WTC11 (cell line): Measurements from ENCODE around the gene NFAT5.

Source experiments
- CREB1 ChIP-seq: sonication (generic); formaldehyde crosslinking; IDR thresholded peaks from 2 replicates; pipeline ENCODE4 v1.8.0; 2023; ENCODE audit warnings: mild to moderate bottlenecking, missing genetic modification reagents
- CREM ChIP-seq: sonication (generic); formaldehyde crosslinking; IDR thresholded peaks from 2 replicates; pipeline ENCODE4 v1.8.1; 2022; ENCODE audit warnings: mild to moderate bottlenecking, missing genetic modification reagents, moderate library complexity
- SMAD4 ChIP-seq: sonication (generic); formaldehyde crosslinking; IDR thresholded peaks from 2 replicates; pipeline ENCODE4 v1.8.0; 2022; ENCODE audit warnings: mild to moderate bottlenecking, missing genetic modification reagents
- TCF7 ChIP-seq: sonication (generic); formaldehyde crosslinking; IDR thresholded peaks from 2 replicates; pipeline ENCODE4 v1.8.0; 2022; ENCODE audit warnings: mild to moderate bottlenecking, low read depth, missing genetic modification reagents, moderate library complexity
- TF ChIP-seq, protein P1 (sequence below): fragments of 200-600 bp; IDR thresholded peaks from 2 replicates; pipeline ENCODE4 v1.8.0; 2022; ENCODE audit warnings: antibody characterized with exemption
- TF ChIP-seq, protein P2 (sequence below): sonication (generic); formaldehyde crosslinking; IDR thresholded peaks from 2 replicates; pipeline ENCODE4 v1.8.0; 2023; ENCODE audit warnings: missing genetic modification reagents
- TF ChIP-seq, protein P3 (sequence below): sonication (generic); formaldehyde crosslinking; IDR thresholded peaks from 2 replicates; pipeline ENCODE4 v1.8.1; 2023; ENCODE audit warnings: mild to moderate bottlenecking, missing genetic modification reagents
- TF ChIP-seq, protein P4 (sequence below): sonication (generic); formaldehyde crosslinking; IDR thresholded peaks from 2 replicates; pipeline ENCODE4 v1.8.1; 2023; ENCODE audit warnings: mild to moderate bottlenecking, missing genetic modification reagents, moderate library complexity
- TF ChIP-seq, protein P5 (sequence below): sonication (generic); formaldehyde crosslinking; IDR thresholded peaks from 2 replicates; pipeline ENCODE4 v1.8.0; 2022; ENCODE audit warnings: mild to moderate bottlenecking, missing genetic modification reagents
- TF ChIP-seq, protein P6 (sequence below): sonication (generic); formaldehyde crosslinking; IDR thresholded peaks from 2 replicates; pipeline ENCODE4 v1.8.1; 2022; ENCODE audit warnings: missing genetic modification reagents, borderline replicate concordance

DNA sequence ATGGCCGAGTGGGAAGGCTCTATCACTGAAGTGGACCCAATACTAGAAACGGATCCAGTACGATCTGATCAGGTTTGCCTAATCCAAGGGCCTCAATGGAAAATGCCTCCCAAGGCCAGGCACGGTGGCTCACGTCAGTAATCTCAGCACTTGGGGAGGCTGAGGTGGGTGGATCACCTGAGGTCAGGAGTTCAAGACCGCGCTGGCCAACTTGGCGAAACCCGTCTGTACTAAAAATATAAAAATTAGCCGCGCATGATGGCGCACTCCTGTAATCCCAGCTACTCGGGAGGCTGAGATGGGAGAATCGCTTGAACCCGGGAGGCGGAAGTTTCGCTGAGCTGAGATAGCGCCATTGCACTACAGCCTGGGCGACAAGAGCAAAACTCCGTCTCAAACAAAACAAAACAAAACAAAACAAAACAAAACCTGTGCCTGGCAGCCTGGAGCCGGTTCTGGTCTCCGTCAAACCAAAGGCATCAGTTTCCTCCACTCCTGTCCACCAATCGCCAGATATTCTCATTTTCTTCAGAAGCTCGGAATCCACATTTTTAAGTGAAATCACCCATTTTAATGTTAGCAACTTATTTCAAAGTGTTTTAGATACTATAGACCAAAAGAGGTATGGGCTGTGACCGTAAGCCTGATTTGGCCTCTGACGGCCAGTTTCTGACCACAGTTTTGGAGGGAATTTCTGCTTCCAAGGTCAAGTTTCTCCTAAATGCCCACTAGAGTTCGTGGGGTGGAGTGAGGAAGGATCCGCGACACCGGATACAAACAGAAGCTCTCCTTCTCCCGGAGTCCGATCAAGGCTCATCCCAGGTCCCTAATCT lies 159.9 kb downstream of the NFAT5 start:
- TF ChIP-seq, protein P1, sequence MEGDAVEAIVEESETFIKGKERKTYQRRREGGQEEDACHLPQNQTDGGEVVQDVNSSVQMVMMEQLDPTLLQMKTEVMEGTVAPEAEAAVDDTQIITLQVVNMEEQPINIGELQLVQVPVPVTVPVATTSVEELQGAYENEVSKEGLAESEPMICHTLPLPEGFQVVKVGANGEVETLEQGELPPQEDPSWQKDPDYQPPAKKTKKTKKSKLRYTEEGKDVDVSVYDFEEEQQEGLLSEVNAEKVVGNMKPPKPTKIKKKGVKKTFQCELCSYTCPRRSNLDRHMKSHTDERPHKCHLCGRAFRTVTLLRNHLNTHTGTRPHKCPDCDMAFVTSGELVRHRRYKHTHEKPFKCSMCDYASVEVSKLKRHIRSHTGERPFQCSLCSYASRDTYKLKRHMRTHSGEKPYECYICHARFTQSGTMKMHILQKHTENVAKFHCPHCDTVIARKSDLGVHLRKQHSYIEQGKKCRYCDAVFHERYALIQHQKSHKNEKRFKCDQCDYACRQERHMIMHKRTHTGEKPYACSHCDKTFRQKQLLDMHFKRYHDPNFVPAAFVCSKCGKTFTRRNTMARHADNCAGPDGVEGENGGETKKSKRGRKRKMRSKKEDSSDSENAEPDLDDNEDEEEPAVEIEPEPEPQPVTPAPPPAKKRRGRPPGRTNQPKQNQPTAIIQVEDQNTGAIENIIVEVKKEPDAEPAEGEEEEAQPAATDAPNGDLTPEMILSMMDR = no peak
- TF ChIP-seq SMAD4 (CRISPR knock-in tag) (no peak), CREM (no peak), TCF7 (CRISPR knock-in tag) (no peak), CREB1 (CRISPR knock-in tag) (no peak)
- TF ChIP-seq, protein P2, sequence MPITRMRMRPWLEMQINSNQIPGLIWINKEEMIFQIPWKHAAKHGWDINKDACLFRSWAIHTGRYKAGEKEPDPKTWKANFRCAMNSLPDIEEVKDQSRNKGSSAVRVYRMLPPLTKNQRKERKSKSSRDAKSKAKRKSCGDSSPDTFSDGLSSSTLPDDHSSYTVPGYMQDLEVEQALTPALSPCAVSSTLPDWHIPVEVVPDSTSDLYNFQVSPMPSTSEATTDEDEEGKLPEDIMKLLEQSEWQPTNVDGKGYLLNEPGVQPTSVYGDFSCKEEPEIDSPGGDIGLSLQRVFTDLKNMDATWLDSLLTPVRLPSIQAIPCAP (CRISPR knock-in tag) = no peak
- TF ChIP-seq, protein P3, sequence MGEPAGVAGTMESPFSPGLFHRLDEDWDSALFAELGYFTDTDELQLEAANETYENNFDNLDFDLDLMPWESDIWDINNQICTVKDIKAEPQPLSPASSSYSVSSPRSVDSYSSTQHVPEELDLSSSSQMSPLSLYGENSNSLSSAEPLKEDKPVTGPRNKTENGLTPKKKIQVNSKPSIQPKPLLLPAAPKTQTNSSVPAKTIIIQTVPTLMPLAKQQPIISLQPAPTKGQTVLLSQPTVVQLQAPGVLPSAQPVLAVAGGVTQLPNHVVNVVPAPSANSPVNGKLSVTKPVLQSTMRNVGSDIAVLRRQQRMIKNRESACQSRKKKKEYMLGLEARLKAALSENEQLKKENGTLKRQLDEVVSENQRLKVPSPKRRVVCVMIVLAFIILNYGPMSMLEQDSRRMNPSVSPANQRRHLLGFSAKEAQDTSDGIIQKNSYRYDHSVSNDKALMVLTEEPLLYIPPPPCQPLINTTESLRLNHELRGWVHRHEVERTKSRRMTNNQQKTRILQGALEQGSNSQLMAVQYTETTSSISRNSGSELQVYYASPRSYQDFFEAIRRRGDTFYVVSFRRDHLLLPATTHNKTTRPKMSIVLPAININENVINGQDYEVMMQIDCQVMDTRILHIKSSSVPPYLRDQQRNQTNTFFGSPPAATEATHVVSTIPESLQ (CRISPR knock-in tag) = no peak
- TF ChIP-seq, protein P4, sequence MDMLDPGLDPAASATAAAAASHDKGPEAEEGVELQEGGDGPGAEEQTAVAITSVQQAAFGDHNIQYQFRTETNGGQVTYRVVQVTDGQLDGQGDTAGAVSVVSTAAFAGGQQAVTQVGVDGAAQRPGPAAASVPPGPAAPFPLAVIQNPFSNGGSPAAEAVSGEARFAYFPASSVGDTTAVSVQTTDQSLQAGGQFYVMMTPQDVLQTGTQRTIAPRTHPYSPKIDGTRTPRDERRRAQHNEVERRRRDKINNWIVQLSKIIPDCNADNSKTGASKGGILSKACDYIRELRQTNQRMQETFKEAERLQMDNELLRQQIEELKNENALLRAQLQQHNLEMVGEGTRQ = no peak
- TF ChIP-seq, protein P5, sequence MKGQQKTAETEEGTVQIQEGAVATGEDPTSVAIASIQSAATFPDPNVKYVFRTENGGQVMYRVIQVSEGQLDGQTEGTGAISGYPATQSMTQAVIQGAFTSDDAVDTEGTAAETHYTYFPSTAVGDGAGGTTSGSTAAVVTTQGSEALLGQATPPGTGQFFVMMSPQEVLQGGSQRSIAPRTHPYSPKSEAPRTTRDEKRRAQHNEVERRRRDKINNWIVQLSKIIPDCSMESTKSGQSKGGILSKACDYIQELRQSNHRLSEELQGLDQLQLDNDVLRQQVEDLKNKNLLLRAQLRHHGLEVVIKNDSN (CRISPR knock-in tag) = no peak
- TF ChIP-seq, protein P6, sequence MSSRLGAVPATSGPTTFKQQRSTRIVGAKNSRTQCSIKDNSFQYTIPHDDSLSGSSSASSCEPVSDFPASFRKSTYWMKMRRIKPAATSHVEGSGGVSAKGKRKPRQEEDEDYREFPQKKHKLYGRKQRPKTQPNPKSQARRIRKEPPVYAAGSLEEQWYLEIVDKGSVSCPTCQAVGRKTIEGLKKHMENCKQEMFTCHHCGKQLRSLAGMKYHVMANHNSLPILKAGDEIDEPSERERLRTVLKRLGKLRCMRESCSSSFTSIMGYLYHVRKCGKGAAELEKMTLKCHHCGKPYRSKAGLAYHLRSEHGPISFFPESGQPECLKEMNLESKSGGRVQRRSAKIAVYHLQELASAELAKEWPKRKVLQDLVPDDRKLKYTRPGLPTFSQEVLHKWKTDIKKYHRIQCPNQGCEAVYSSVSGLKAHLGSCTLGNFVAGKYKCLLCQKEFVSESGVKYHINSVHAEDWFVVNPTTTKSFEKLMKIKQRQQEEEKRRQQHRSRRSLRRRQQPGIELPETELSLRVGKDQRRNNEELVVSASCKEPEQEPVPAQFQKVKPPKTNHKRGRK (CRISPR knock-in tag) = no peak
